Fibroblast of lung (primary cell): Measurements from ENCODE around the gene DNAJC1. TPM values are rescaled to one million over a fixed set of nuclear protein-coding genes. Genes with fewer than 3 reads are reported as not detected.

Source experiments
- DNase-seq, 2 donors: peaks; one replicate each; pipeline versions ENCODE4 v3.0.0 to v3.0.0-alpha.2; 2010; ENCODE audit warnings: low read depth in 2 of 2
- H2AFZ ChIP-seq: 2 replicates; pipeline ENCODE4 v1.5.1; 2012; ENCODE audit warnings: low read length, control low read depth, inconsistent platforms
- H3K27ac ChIP-seq: 2 replicates; pipeline ENCODE4 v1.5.1; 2011; ENCODE audit warnings: low read length, control low read depth; ENCODE audit not compliant: insufficient read depth
- H3K27me3 ChIP-seq: 2 replicates; pipeline ENCODE4 v1.5.1; 2011; ENCODE audit warnings: mild to moderate bottlenecking, low read length; ENCODE audit not compliant: control insufficient read depth, insufficient read depth
- H3K36me3 ChIP-seq: 2 replicates; pipeline ENCODE4 v1.5.1; 2011; ENCODE audit warnings: low read length; ENCODE audit not compliant: control insufficient read depth, insufficient read depth
- H3K4me1 ChIP-seq: 2 replicates; pipeline ENCODE4 v1.5.1; 2011; ENCODE audit warnings: low read length; ENCODE audit not compliant: control insufficient read depth, insufficient read depth; ENCODE audit errors: extremely low read depth
- H3K4me2 ChIP-seq: 2 replicates; pipeline ENCODE4 v1.5.1; 2011; ENCODE audit warnings: low read length, control low read depth; ENCODE audit not compliant: insufficient read depth; ENCODE audit errors: extremely low read depth
- H3K4me3 ChIP-seq, 4 experiments: fragments of 200-600 bp in 1 of 4; sonication (generic) in 1 of 4; replicated peaks in 1 of 4; 2 replicates each; pipeline ENCODE4 v1.5.1; 2011 to 2016; ENCODE audit warnings: low read length in 4 of 4, low read depth in 3 of 4, mild to moderate bottlenecking in 3 of 4, control low read depth in 2 of 4, inconsistent platforms in 1 of 4, mixed read lengths in 1 of 4; ENCODE audit not compliant: insufficient read depth in 1 of 4; ENCODE audit errors: control extremely low read depth in 1 of 4
- H3K79me2 ChIP-seq: 2 replicates; pipeline ENCODE4 v1.5.1; 2012; ENCODE audit warnings: mild to moderate bottlenecking, low read length, inconsistent platforms; ENCODE audit not compliant: control insufficient read depth, insufficient read depth
- H3K9ac ChIP-seq: 2 replicates; pipeline ENCODE4 v1.5.1; 2011; ENCODE audit warnings: mild to moderate bottlenecking, low read length, control low read depth; ENCODE audit not compliant: insufficient read depth
- H3K9me3 ChIP-seq: 2 replicates; pipeline ENCODE4 v1.5.1; 2012; ENCODE audit warnings: low read depth, low read length; ENCODE audit not compliant: control insufficient read depth, insufficient read depth
- H4K20me1 ChIP-seq: 2 replicates; pipeline ENCODE4 v1.5.1; 2011; ENCODE audit warnings: low read length; ENCODE audit not compliant: control insufficient read depth, insufficient read depth; ENCODE audit errors: extremely low read depth
- EZH2 ChIP-seq: IDR thresholded peaks from 2 replicates; pipeline ENCODE4 v1.5.1; 2012; ENCODE audit warnings: low read length, control low read depth, mild to moderate bottlenecking; ENCODE audit errors: missing control alignments
- polyA plus RNA-seq, 2 donors: library from polyadenylated mRNA; depleted of rRNA in 1 of 2; stranded (reverse) in 1 of 2; unstranded in 1 of 2; fragments of >200 nt; gene quantifications; 2 replicates each; pipeline ENCODE4 v1.2.1, GENCODE V29; 2011 to 2012; ENCODE audit warnings: missing spikeins in 1 of 2
- total RNA-seq: library from RNA; depleted of rRNA; stranded (reverse); fragments of >200 nt; gene quantifications from 2 replicates; pipeline ENCODE4 v1.2.1, GENCODE V29; 2014
- TF ChIP-seq, protein P1 (sequence below), 2 donors: IDR thresholded peaks in 1 of 2; conservative IDR thresholded peaks in 1 of 2; 1 replicate in 1 of 2; 2 replicates in 1 of 2; pipeline ENCODE4 v1.5.1; 2011 to 2012; ENCODE audit warnings: low read length in 2 of 2, control low read depth in 1 of 2, inconsistent platforms in 1 of 2, low read depth in 1 of 2, mild to moderate bottlenecking in 1 of 2

Gene DNAJC1
- total and polyA plus RNA-seq, 2 donors (not counting 1 experiment from before 2014, with no cell fraction given): 27.7 to 46.2 TPM

DNA sequence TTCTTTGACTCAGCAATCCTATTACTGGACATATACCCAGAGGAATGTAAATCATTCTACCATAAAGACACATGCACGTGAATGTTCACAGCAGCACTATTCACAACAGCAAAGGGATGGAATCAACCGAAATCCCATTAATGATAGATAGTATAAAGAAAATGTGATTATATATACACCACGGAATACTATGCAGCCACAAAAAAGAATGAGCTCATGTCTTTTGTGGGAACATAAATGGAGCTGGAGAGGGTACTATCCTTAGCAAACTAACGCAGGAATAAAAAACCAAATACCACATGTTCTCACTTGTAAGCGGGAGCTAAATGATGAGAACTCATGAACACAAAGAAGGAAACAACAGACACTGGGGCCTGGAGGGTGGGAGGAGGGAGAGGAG lies 201.9 kb downstream of the DNAJC1 start:
- H3K79me2 ChIP-seq: no peaks in the 10 kb centered on the region
- H3K4me3 ChIP-seq: no peak overlapping the region
- no peaks in the 10 kb centered on the region for H3K27me3 ChIP-seq
- TF ChIP-seq, protein P1, sequence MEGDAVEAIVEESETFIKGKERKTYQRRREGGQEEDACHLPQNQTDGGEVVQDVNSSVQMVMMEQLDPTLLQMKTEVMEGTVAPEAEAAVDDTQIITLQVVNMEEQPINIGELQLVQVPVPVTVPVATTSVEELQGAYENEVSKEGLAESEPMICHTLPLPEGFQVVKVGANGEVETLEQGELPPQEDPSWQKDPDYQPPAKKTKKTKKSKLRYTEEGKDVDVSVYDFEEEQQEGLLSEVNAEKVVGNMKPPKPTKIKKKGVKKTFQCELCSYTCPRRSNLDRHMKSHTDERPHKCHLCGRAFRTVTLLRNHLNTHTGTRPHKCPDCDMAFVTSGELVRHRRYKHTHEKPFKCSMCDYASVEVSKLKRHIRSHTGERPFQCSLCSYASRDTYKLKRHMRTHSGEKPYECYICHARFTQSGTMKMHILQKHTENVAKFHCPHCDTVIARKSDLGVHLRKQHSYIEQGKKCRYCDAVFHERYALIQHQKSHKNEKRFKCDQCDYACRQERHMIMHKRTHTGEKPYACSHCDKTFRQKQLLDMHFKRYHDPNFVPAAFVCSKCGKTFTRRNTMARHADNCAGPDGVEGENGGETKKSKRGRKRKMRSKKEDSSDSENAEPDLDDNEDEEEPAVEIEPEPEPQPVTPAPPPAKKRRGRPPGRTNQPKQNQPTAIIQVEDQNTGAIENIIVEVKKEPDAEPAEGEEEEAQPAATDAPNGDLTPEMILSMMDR (conservative IDR thresholded peaks at IDR 0.05 in 1 of 2, IDR thresholded peaks at IDR 0.05 in 1 of 2; ENCODE audit: low read depth in 1 of 2, low read length in 2 of 2): no peak
- TF ChIP-seq EZH2: no peak
- DNase-seq: no peak
- H3K4me1 ChIP-seq: no peaks in the 10 kb centered on the region
- H3K36me3 ChIP-seq: no peaks in the 10 kb centered on the region
- H3K27ac ChIP-seq: no peak overlapping the region
- no peaks in the 10 kb centered on the region for H4K20me1 ChIP-seq
- no peak overlapping the region for H3K4me2 ChIP-seq
- H3K9ac ChIP-seq: no peak overlapping the region
- H3K9me3 ChIP-seq: no peaks in the 10 kb centered on the region
- H2AFZ ChIP-seq: no peak overlapping the region

DNA sequence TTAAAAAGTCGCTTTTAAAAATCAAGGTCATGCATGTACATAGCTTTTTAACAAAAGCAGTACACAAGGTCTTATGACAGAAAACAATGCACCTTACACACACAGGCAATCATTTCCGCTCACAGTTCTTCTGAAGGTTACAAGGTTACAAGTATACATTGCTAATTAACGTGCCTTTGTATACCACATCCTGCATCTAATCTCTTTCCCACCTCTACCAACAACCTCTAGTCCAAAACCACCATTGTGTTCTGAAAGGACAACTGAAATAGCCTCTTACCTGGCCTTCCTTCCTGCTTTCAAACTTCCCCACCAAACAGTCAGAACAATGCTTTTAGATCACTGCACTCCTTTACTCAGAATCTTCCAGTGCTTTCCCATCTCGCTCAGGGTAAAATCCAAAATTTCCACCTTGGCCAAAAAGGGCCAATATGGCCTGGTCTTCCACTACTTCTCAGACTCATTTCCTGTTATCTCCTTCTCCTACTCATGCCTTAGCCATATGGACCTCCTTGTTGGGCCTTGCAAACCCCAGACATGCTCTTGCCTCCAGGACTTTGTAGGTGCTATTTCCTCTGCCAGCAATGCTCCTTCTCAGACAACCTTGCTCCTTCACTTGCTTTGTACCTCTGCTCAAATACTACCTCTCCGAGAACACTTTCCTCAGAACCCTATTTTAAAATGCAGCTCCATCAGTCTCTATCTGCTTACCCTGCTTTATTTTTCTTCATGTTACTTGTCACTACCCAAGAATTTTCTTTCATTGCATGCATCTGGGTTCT lies 205.4 kb downstream of the DNAJC1 start:
- no peak for DNase-seq
- no peaks in the 10 kb centered on the region for H3K27me3 ChIP-seq
- no peak overlapping the region for H3K9ac ChIP-seq
- no peak overlapping the region for H3K27ac ChIP-seq
- H3K36me3 ChIP-seq: no peaks in the 10 kb centered on the region
- no peaks in the 10 kb centered on the region for H3K4me1 ChIP-seq
- TF ChIP-seq EZH2: no peak
- no peak overlapping the region for H3K4me3 ChIP-seq
- no peaks in the 10 kb centered on the region for H3K9me3 ChIP-seq
- H2AFZ ChIP-seq: no peak overlapping the region
- H3K79me2 ChIP-seq: no peaks in the 10 kb centered on the region
- no peaks in the 10 kb centered on the region for H4K20me1 ChIP-seq
- no peak overlapping the region for H3K4me2 ChIP-seq

DNA sequence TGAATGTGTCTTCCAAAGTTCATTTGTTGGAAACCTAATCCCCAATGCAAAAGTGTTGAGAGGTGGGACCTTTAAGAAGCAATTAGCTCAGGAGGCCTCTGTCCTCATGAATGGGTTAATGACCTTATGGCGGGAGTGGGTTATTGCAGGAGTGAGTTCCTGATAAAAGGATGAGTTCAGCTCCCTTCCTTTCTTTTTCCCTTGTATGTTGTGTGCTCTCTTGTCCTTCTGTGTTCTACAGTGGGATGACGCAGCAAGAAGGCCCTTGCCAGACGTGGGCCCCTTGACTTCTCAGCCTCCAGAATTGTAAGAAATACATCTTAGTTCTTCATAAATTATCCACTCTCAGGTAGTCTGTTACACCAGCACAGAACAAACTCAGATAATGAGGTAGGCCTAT lies 206.0 kb downstream of the DNAJC1 start:
- Histone ChIP-seq H3K36me3 (no peaks in the 10 kb centered on the region), H3K27me3 (no peaks in the 10 kb centered on the region), H3K9ac (no peak overlapping the region), H3K4me3 (no peak overlapping the region), H3K27ac (no peak overlapping the region), H3K4me2 (no peak overlapping the region), H3K4me1 (no peaks in the 10 kb centered on the region), H4K20me1 (no peaks in the 10 kb centered on the region), H3K79me2 (no peaks in the 10 kb centered on the region), H3K9me3 (no peaks in the 10 kb centered on the region), H2AFZ (no peak overlapping the region)
- TF ChIP-seq EZH2: no peak
- TF ChIP-seq, protein P1 (conservative IDR thresholded peaks at IDR 0.05 in 1 of 2, IDR thresholded peaks at IDR 0.05 in 1 of 2; ENCODE audit: low read depth in 1 of 2, low read length in 2 of 2): no peak
- no peak for DNase-seq
